Panc1 (cell line): Measurements from ENCODE around the gene GRN. TPM values are rescaled to one million over a fixed set of nuclear protein-coding genes. Genes with fewer than 3 reads are reported as not detected.

Experiments
- ATAC-seq: fragments of 200-7000 bp; cut with Tn5 transposase; 2 replicates; pipeline ENCODE4 v1.9.1; 2020; ENCODE audit warnings: mild to moderate bottlenecking, moderate library complexity
- BruUV-seq: library from RNA; stranded (reverse); fragments of 400-500 nt; replicated peaks from 2 replicates; lab custom pipeline; 2021; lab: Mats Ljungman, UMichigan
- CTCF ChIA-PET: fragments of 300-600 bp; sonication (Branson Sonifier 250); formaldehyde crosslinking; loops from one replicate; lab custom pipeline; 2022; ENCODE audit warnings: antibody characterized with exemption; lab: Charles Lee
- POLR2A ChIA-PET: fragments of 300-600 bp; sonication (Branson Sonifier 250); formaldehyde crosslinking; loops from one replicate; lab custom pipeline; 2022; ENCODE audit warnings: antibody characterized with exemption; lab: Charles Lee
- DNase-seq: peaks from one replicate; pipeline ENCODE4 v3.0.0-alpha.2; 2010; ENCODE audit warnings: low read depth, low spot score
- H3K27ac ChIP-seq: 2 replicates; pipeline ENCODE4 v1.5.1; 2011; ENCODE audit warnings: mild to moderate bottlenecking, low read length, inconsistent platforms
- H3K27me3 ChIP-seq: fragments of 200-500 bp; sonication (Bioruptor generic); 2 replicates; pipeline ENCODE4 v1.6.0; 2014; ENCODE audit warnings: low read length, inconsistent platforms; ENCODE audit not compliant: control insufficient read depth, insufficient read depth
- H3K36me3 ChIP-seq: fragments of 200-500 bp; sonication (Bioruptor generic); 2 replicates; pipeline ENCODE4 v1.5.1; 2014; ENCODE audit warnings: inconsistent platforms, mild to moderate bottlenecking, low read length, moderate library complexity; ENCODE audit not compliant: control insufficient read depth, insufficient read depth
- H3K4me1 ChIP-seq: 2 replicates; pipeline ENCODE4 v1.5.1; 2011; ENCODE audit warnings: inconsistent platforms, mild to moderate bottlenecking, low read length, moderate library complexity; ENCODE audit not compliant: control insufficient read depth, insufficient read depth
- H3K4me3 ChIP-seq, 2 experiments: 2 replicates each; pipeline ENCODE4 v1.5.1; 2011 to 2012; ENCODE audit warnings: low read depth in 2 of 2, low read length in 2 of 2, mild to moderate bottlenecking in 2 of 2, inconsistent platforms in 1 of 2, moderate library complexity in 1 of 2
- H3K9me3 ChIP-seq: fragments of 200-500 bp; sonication (Bioruptor generic); 2 replicates; pipeline ENCODE4 v1.5.1; 2014; ENCODE audit warnings: low read depth, mild to moderate bottlenecking, inconsistent platforms, low read length, moderate library complexity; ENCODE audit not compliant: control insufficient read depth, insufficient read depth
- POLR2AphosphoS5 ChIP-seq: IDR thresholded peaks from 2 replicates; pipeline ENCODE4 v1.6.1; 2012; ENCODE audit warnings: mild to moderate bottlenecking, low read depth, low read length, moderate library complexity
- SIN3A ChIP-seq: IDR thresholded peaks from 2 replicates; pipeline ENCODE4 v1.6.1; 2012; ENCODE audit warnings: low read depth, mild to moderate bottlenecking, low read length, moderate library complexity, borderline replicate concordance; ENCODE audit not compliant: insufficient read depth
- TCF7L2 ChIP-seq: IDR thresholded peaks from 2 replicates; pipeline ENCODE4 v1.6.1; 2011; ENCODE audit warnings: mild to moderate bottlenecking, low read depth, low read length, inconsistent platforms
- in situ Hi-C: cut with HindIII; loops from 2 replicates; pipeline ENCODE4 v1.10.0; 2016; ENCODE audit warnings: low sequenced_read_pairs, low pct_unique_long_range_greater_than_20kb
- intact Hi-C: fragments of 100-400 bp; cut with micrococcal nuclease; formaldehyde crosslinking; loops from one replicate; pipeline ENCODE4 v1.10.0; 2022; ENCODE audit not compliant: unreplicated experiment
- total RNA-seq: library from RNA; stranded (reverse); gene quantifications from one replicate; pipeline ENCODE4 v1.2.1, GENCODE V29; 2021; ENCODE audit not compliant: unreplicated experiment
- TF ChIP-seq, protein P1 (sequence below): fragments of 450-650 bp; IDR thresholded peaks from 2 replicates; pipeline ENCODE4 v1.5.1; 2017; ENCODE audit warnings: mild to moderate bottlenecking
- TF ChIP-seq, protein P2 (sequence below), 2 experiments: IDR thresholded peaks; 2 replicates each; pipeline ENCODE4 v1.6.1; 2011 to 2012; ENCODE audit warnings: low read depth in 2 of 2, control low read depth in 1 of 2, low read length in 1 of 2, mild to moderate bottlenecking in 1 of 2, moderate library complexity in 1 of 2; ENCODE audit not compliant: insufficient read depth in 1 of 2

The GRN gene
- total RNA-seq, 1 experiment from 2014 or later = 304 TPM

DNA sequence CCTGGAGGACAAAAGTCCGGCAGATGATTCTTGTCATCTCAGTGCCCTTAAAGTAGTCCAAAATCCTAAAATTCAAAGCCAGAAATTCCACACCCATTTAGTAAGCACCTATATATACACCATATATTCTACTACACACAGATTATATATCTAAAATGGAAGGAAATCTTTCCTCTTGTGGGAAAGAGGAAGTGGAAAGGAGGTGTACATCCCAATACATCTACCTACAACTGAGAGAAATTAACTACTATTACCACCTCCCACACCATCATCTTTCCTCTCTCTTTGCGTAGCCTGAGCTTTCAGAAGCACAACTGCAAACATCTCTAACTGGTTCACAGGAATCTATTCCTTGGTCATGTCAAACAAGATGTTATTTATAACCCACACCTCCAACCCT lies 49.7 kb downstream of the GRN start:
- ChIA-PET CTCF (no interaction called here), POLR2A (no interaction called here)
- no peaks in the 10 kb centered on the region for H3K9me3 ChIP-seq
- TF ChIP-seq TCF7L2 (no peak), POLR2AphosphoS5 (no peak), SIN3A (no peak)
- TF ChIP-seq, protein P1, sequence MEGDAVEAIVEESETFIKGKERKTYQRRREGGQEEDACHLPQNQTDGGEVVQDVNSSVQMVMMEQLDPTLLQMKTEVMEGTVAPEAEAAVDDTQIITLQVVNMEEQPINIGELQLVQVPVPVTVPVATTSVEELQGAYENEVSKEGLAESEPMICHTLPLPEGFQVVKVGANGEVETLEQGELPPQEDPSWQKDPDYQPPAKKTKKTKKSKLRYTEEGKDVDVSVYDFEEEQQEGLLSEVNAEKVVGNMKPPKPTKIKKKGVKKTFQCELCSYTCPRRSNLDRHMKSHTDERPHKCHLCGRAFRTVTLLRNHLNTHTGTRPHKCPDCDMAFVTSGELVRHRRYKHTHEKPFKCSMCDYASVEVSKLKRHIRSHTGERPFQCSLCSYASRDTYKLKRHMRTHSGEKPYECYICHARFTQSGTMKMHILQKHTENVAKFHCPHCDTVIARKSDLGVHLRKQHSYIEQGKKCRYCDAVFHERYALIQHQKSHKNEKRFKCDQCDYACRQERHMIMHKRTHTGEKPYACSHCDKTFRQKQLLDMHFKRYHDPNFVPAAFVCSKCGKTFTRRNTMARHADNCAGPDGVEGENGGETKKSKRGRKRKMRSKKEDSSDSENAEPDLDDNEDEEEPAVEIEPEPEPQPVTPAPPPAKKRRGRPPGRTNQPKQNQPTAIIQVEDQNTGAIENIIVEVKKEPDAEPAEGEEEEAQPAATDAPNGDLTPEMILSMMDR = no peak
- TF ChIP-seq, protein P2, sequence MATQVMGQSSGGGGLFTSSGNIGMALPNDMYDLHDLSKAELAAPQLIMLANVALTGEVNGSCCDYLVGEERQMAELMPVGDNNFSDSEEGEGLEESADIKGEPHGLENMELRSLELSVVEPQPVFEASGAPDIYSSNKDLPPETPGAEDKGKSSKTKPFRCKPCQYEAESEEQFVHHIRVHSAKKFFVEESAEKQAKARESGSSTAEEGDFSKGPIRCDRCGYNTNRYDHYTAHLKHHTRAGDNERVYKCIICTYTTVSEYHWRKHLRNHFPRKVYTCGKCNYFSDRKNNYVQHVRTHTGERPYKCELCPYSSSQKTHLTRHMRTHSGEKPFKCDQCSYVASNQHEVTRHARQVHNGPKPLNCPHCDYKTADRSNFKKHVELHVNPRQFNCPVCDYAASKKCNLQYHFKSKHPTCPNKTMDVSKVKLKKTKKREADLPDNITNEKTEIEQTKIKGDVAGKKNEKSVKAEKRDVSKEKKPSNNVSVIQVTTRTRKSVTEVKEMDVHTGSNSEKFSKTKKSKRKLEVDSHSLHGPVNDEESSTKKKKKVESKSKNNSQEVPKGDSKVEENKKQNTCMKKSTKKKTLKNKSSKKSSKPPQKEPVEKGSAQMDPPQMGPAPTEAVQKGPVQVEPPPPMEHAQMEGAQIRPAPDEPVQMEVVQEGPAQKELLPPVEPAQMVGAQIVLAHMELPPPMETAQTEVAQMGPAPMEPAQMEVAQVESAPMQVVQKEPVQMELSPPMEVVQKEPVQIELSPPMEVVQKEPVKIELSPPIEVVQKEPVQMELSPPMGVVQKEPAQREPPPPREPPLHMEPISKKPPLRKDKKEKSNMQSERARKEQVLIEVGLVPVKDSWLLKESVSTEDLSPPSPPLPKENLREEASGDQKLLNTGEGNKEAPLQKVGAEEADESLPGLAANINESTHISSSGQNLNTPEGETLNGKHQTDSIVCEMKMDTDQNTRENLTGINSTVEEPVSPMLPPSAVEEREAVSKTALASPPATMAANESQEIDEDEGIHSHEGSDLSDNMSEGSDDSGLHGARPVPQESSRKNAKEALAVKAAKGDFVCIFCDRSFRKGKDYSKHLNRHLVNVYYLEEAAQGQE (IDR thresholded peaks at IDR 0.05; ENCODE audit: insufficient read depth in 1 of 2, low read depth in 2 of 2, low read length in 1 of 2) = no peak
- no peaks in the 10 kb centered on the region for H3K4me1 ChIP-seq
- intact Hi-C loops = no loop called here
- H3K27me3 ChIP-seq = no peaks in the 10 kb centered on the region
- DNase-seq (no peak), ATAC-seq (no peak)
- peaks cover 1% of the 10 kb centered on the region for H3K36me3 ChIP-seq
- no peak overlapping the region for H3K27ac ChIP-seq
- no peak overlapping the region for H3K4me3 ChIP-seq
- no TSS peak for BruUV-seq
- in situ Hi-C loops = no loop called here

DNA sequence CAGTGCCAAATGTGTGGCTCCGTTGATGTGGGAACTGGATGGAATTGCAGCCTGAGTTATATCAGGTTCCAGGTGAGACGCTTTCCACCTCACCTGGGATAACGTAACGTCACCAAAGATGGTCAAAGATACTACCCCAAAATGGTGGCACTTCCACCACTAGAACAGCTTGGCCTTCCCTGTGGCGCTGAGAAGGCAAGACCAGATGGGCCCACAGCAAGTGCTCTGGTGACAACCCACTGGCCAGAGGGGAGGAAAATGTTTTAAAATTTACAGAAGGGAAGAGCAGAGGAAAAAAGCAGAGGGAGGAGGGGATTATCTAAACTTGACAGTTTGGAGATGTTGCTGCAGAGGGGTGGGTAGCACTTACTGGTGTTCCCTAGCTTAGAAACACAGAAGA lies 51.8 kb downstream of the GRN start:
- no peak overlapping the region for H3K27ac ChIP-seq
- BruUV-seq = no TSS peak
- peaks cover 9% of the 10 kb centered on the region for H3K36me3 ChIP-seq
- TF ChIP-seq, protein P1 = no peak
- TF ChIP-seq SIN3A (no peak), TCF7L2 (no peak), POLR2AphosphoS5 (no peak)
- no peaks in the 10 kb centered on the region for H3K9me3 ChIP-seq
- no peak overlapping the region for H3K4me3 ChIP-seq
- POLR2A ChIA-PET = no interaction called here
- ATAC-seq (no peak), DNase-seq (no peak)
- no peaks in the 10 kb centered on the region for H3K4me1 ChIP-seq
- intact Hi-C loops (no loop called here), in situ Hi-C loops (no loop called here)
- H3K27me3 ChIP-seq = no peaks in the 10 kb centered on the region
- CTCF ChIA-PET = no interaction called here
